C1 segment of cervical spinal cord (tissue), 14 donors: ENCODE measurements around the gene APOL1.
A peak's percentile ranks its signal among the peaks of the same experiment; 100 is the strongest.
"Not testable (repeated sequence)": the region's sequence is repeated elsewhere in the genome, so short reads cannot be mapped to it uniquely, and the experiment has no call there.

Experiments used
- DNase-seq, 14 donors: peaks; one replicate each; lab custom pipeline; 2025; lab: John Stamatoyannopoulos, UW

Gene APOL1

DNA sequence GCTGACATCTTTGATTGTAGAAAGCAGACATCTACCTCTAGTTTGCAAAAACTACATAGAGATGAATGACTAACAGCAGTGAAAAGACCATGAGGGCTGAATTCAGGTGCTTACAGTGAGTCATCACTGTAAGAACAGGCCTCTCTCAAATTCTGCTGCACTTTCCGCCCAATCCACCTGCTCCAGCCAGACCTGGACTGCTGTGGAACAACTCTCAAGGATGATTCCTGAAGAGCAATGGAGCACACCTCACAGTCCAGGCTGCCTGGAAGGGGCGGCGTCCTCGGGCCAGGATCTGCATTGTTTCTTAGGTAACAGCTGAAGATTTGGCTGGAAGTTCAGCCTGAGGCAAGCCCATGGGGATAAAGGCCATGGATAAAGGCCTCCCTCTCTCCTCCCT, 28.7 kb upstream of the APOL1 start:
- DNase-seq: no peak

DNA sequence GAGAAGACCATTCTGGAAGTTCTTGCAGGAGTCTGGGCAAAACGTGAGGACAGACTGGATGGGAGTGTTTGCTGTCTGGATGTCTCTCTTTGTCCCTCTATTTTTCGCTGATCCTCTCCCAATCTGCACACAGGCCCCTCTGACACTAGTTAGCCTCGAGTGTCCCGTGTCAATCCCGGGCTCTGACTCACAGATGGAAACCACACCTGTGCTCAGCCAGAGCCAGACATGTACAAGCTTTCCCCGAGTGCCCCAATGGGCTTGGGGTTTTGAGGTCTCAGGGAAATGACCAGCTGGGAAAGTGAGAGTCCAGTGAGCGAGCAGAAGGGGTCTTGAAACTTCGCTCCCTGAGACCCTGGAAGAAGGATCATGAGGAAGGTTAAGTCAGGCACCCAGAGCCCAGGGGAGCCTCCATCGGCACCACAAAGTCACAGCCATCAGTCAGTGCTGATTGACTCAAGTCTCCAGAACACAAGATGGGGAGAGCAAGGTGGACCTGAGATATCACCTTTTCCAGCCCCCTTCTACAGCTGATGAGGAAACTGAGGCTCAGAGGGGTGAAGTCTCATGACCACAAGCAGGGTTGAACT, 27.5 kb upstream of the APOL1 start:
- no peak for DNase-seq

DNA sequence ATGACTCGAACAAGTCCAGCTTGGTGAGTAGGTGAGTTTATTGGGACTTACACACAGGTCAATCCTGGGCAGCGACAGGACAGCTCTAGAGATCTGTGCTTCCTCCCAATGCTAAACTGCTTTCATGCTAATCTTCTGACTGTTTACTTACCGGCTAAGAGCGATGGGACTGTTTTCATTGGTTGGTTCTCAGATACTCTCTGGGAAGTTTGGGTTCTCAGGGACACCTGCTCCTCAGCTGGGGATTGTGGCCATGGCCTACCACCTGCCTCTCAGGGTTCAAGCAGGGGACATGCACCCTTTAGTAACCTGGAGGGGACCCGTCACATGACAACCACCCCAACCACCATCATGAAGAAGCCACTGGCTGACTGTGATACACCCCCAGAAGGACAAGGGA, 26.7 kb upstream of the APOL1 start:
- DNase-seq: no peak

DNA sequence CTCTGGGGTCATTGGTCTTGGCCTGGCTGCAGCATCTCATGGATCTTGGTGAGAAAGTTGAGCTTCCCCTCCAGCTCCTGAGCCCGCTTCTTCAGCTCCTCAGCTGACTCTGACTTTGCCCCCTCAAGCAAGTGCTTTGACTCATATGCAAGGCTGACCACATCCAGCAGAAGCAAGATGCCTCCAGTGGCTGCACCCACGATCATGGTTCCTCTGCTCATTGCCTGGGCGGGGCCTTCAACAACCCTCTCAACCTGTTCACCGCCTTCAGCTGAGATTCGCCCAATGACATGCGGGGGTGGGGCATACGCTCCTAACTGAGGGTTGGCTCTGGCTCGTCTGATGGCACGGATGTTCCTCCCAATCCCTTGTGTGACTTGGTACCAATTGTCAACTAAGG, 25.5 kb upstream of the APOL1 start:
- DNase-seq: no peak

DNA sequence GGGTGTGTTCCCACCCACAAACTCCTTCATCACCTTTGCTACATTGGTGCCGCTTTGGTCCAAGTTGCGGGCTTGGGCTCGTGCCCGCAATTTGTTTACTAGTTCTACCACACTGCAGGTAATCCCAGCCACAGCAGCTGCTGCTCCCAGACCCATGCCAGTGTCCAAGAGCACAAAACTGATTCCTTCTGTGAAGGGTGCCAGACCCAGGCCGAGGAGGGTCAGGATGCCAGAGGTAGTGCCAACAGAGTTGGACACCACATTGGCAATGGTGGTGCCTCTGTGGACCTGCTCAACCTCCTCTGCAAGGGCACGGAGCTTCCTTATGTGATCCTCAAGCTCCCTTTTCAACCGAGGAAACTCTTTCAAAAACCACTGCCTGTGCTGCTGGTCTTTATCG, 25.1 kb upstream of the APOL1 start:
- DNase-seq: no peak

DNA sequence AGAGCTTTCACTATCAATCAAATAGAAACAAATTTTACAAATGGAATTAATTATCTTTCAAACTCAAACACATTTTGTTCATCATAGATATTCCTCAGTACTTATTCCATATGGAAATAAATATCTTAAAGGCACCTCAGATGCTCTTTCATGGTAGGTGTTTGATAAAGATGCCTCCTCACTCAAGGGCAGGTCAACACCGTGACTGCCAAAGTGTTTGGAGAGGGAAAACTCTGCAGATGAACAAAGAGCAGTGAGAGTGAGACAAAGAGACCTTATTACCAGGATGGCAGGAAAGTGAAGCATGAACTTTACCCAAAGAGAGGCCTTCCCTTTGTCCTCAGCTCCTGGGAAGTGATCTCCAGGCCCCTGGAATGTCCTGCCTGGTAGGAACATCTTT, 24.6 kb upstream of the APOL1 start:
- DNase-seq: not testable (repeated sequence)

DNA sequence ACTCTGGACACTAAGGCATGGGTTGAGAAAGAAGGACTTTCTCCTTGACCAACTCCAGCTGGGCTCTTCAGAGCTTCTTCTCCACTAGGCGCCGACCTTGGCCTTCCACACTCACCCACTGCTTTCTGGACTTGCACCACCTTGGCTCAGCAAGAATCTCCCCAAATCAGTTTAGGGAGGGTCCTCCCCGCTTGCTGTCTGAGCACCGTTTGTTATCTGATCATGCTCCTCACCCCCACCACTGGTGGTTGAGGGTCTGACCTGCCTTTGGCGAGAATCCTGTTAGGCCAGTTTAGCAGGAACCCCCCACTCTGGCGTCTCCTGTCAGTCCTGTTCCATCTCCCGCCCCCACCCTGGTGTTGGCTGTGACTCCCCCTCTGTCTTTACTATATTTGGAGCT, 24.0 kb upstream of the APOL1 start:
- DNase-seq: no peak

DNA sequence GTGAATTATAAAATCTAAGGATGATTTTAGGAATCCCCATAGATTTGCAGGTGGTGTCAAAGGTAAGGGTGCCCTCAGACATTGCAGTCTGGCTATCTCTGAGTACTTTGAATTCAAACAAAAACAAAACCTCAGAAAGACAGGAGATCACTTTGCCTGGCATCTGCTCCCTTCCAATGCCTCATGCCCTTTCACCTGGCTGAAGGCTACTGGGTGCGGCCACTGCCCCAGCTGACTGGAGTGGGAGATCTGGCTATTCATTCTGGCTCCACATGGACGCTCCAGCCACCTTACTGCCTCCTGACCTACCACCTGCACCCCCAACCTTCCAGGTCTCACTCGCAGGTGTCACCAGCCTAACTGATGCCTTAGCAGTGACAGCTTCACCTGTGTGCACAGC, 23.3 kb upstream of the APOL1 start:
- DNase-seq: not testable (repeated sequence)

DNA sequence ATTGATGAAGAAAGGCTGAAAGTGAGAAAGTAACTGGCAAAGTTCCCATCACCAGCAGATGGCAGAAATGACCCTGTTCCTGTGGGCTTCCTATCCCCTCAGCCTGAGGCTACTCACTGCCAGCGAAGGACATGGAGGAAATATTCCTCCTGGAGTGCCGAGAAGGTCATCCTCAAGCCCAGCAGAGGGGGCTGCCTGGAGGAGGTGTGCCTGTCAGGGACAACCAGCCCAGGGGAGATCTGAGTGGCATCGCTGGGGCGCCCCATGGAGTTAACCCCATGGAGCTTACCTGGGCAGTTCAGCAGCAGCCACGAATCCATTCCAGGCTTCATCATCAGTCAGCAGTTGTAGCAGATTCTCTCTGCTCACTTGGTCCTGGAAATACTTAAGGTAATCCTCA, 21.9 kb upstream of the APOL1 start:
- DNase-seq: not testable (repeated sequence)

DNA sequence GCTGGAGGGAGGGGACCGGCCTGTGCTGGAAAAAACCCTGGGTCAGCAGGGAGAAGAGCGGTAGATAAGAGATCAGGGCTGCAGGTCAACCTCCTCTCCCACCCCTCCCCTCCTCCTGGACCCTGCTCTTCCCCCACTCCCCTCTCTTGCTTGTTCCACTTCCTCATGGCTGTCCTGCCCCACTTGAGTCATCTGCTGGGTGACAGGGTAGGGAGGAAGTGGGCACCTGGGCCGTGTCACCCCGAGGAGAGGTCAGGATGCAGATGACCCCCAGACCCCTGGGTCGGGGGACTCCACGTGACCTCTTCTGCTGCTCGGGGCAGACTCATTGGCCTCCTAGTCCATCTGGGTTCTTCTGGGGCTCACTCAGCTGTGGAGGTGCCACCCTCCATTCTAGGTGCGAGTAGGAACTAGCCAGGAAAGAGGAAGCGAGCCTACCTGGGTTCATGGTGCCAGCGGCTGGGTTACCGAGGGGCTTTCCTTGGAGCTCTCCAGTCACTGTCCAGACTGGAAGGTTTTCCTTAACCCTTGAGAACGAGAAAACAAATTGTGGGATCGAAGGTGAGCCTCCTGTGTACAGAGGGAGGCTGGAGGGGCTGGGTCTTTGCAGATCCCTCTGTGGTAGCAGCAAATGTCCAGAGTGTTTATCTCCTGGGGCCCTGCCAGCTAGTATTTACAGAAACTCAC, 20.1 kb upstream of the APOL1 start:
- no peak for DNase-seq

DNA sequence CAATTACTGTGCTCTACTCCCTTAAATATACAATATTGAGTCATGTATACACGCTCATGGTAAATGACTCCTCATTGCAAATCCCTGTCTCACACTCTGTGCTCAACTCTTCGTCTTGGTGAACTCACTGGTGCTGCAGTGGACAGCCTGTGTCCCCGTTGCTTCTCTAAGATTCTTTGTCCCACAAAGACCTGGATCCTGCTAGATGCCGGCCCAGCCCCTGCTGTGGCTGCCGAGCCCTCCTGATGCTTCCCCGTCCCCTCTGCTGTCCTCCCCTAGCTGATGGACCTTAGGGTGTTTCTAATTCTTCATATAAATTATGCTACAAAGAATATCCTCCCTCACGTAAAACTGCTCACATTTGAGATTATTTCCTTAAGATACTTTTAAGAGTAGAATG, 19.1 kb upstream of the APOL1 start:
- no peak for DNase-seq

DNA sequence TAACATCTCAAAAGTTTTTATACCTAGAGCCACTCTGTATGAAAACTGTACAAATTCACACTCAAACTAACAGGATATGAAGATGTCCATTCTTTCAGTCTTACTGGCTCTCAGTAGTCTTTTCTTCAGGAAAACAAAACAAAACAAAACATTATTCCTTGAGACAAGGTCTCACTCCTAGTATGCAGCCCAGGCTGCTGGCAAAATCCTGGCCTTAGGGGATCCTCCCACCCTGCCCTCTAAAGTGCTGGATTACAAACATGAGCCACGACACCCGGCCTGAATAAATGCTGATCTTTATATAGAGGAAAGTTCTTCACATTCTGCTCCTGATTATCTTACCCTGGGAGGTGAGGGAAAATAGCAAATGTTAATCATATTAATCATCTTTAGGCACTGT, 18.7 kb upstream of the APOL1 start:
- no peak for DNase-seq

DNA sequence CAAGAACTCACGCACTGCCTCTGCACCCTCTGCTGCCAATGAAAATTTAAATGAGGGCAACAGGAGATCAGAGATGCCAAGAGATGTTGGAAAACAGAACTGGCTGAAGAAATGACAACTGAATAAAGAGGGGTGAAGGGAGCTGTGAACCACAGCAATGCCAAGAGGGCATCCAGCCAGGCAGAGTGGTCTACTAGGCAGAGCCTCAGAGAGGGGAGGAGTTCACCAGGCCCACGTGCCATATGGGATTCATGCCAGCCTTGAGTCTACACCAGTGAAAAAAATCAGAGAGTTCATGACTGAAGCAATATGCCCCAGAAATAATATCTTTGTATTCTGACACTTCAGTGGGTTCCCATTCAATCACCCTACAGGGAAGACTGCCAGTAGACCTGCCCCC, 18.0 kb upstream of the APOL1 start:
- peak in 1 of 14 donors; percentile 11 for DNase-seq

DNA sequence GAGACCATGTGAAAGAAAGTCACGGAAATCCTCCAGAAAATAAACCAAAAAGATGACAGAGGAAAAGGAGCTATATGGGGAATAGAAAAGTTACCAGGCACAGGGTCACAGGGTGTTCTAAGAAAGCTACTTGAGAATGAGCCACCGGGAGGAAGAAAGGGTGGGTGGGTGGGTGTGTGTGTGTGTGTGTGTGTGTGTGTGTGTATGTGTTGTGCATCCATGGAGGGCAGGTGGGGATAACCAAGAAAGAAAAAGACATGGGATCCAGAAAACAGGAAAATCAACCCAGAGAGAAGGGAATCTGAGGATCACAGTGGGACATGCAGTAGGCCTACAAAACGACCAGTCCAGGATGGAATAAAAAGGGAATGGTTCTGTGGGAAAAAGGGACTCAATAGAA, 17.3 kb upstream of the APOL1 start:
- DNase-seq: no peak

DNA sequence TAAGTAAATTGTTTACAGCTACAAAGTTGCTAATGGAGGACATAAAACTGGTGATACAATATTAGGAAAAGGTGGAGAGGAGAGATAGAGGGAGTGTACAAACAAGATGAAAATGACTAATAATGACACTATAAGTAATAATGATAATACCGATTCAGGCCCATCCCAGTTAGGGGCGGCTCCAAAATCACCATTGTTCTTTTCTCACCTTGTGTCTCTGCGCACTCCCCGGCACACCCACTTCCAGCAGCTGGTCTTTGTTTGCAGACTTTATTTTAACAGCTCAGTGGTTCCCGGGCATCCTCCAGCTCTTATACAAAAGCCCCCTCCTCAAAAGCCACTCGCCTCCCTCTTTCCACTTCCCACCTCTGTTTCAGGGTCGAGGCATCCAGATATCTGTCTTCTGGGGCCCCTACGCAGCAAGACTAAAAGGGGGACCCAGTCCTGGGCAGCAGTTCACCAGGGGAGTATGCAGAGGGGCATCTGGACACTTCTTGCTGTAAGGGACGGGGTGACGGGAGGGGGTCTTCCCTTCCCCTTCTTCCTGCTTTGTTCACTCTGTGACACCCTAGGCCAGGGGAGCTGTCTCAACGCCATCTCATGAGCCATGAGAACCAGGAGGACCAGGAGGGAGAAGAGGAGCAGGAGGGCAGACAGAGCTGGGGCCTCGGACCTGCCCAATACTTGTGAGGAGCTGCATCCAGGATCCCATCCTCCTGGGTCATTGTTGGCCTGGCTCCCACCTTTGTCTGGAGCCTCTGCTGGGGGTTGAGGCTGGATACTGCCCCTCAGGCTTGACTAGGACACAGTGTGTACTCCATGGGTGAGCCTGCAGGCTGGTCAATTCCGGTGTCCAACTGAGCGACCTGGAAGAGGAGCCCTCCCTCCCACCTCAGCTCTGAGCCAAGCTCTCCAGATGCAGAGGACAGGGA, 16.3 kb upstream of the APOL1 start:
- no peak for DNase-seq

DNA sequence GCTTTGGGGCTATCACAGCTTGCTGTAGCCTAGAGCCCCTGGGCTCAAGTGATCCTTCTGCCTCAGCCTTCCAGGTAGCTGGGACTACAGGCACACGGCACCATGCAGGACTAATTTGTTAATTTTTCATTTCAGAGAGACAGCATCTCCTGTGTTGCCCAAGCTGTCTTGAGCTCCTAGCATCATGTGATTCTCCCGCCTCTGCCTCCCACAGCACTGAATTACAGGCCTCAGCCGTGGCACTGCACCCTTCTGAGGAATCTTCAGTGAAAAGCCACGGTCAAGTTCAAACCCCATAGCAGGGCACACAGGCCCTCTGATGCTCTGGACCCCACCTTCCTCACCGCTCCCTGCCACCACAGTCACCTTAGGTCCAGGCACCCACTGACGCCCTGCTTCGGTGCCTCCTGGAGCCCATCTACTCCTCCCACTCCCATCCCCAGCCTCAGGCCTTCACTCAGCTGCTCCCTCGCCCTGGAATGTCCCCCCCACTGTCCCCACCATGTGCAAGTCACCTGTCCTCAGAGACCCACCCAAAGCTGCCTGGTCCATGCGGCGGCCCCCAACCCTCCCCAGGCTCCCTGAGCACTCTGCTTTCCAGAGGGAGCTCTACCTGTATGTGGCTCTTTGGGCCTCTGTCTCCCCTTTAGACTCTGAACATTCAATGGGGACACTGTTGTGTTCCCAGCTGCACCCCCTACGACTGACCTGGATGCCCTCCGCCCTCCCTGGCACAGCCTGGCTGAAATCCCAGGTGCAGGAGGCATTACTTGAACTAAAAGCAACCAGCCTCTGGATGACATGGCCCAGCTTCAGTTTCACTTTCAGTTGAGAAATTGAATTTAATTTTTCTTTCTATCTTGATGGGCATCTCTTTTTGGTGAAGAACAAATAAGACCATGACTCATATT, 15.2 kb upstream of the APOL1 start:
- peak in 2 of 14 donors; percentile 38 to 52 for DNase-seq

DNA sequence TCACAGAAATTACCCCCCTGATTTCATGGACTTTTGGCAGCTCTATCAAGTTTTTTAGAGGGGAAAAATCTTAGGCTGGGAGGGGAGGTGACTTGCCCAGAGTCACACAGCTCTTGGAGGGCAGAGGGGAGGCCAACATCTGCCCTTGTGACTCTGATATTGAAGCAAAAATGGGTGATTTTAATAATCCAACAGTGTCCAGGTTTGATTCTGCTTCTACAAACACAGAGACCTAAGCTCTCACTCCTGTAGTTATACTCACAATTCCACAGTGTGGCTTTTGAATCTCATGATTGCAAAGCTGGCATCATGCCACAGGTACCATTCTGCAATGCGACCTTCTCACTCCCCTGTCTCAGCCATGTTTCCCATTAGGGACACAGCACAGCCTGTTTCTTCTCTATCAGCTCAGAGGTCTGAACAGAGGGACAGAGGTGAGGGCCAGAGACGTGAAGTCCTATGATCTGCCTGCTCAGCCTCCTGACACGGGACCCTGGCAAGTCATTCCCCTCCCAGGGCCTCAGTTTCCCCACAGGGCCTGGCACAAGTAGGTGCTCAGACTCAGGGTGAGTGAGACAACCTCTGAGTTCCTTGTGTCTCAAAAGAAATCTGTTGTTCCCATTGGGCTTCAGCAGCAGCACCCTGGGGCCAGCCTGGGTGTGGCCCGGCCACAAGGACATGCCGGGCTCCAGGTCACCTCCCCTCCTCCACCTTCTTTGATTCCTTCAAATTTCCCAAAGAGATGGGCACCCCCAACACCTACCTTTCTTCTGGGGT, 14.4 kb upstream of the APOL1 start:
- peak in 2 of 14 donors; percentile 38 to 55 for DNase-seq

DNA sequence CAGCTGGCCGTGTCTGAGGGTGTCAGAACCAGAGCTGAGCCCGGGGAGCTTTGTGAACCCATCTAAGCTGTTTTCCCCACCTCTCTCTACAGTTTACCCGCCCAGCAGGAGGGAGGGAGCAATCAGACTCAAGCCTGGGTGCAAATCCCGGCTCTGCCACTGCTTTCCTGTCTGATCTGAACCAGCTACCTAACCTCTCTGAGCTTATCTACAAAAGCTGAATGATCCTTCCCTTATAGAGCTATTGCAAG, 13.9 kb upstream of the APOL1 start:
- DNase-seq: peak in 1 of 14 donors; percentile 62

DNA sequence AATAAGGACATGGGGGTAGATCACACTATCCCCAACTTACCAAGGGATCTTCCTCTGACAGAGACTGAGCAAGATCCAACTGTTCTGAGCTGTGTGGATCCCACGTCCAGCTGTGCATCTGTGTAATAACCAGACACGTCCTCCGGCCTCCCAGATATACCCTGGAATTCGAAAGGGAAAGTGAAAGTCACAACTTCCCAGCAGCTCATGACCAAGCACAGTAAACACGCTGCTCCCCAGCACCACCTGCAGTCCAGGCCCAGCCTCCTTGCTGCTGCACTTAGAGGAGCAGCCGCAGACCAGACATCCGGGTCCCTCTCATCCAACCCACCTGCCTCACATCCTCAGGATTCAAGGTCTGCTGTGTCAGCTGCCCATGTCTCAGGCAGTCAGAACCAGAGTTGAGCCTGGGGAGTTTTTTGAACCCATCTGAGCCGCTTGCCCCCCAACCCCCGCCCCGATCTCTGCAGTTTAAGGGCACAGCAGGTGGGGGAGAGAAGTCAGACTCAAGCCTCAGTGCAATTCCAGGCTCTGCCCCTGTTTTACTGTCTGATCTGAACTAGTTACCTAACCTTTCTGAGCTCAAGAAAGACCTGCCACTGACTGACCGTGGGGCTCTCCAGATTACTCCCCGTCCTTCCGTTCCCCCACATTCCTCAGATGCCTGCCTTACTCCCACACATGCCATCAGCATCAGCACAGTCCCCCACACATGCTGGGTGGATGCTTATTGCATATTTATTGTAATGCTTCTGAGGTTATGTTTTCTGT, 13.3 kb upstream of the APOL1 start, which contains the start of gene APOL2:
Gene APOL2 (minus strand): TSS at position 127 of the 771 bp plus-strand sequence. CDS start 6,365 bp downstream, outside the sequence.
- DNase-seq: peak in 13 of 14 donors; percentile 42 to 94 (median 76)

DNA sequence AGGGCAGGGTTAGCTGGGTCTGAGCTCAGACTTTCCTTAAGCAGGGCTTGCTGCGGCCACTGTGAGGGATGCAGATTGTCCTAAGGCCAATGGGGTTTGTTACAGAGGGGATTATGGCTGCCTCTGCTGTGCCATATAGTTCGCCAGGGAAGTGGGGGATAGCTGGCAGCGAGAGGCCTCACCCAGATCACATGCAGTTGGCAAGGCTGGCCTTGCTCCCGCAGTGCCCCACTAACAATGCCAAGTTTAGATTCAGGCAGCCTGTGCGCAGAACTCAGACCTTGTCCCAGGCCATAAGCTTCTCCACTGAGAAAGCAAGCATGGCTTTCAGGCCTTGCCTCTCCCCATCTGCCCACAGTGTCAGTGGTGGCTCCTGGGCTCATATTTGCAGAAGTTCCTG, 8.9 kb upstream of the APOL1 start:
- no peak for DNase-seq
